Neuronal stem cell (in vitro differentiated cells): ENCODE measurements around the gene TRPC4AP.

Experiments used
- DNase-seq: peaks from one replicate; pipeline ENCODE4 v3.0.0-alpha.2; 2013; ENCODE audit warnings: low spot score
- H2AFZ ChIP-seq: one replicate; pipeline ENCODE4 v1.6.1; 2013; ENCODE audit warnings: mild to moderate bottlenecking, low read length, inconsistent platforms
- H2AK5ac ChIP-seq: 2 replicates; pipeline ENCODE4 v1.6.1; 2013; ENCODE audit warnings: low read depth, mild to moderate bottlenecking, inconsistent platforms, low read length, moderate library complexity, mixed read lengths
- H2BK120ac ChIP-seq: 2 replicates; pipeline ENCODE4 v1.6.1; 2013; ENCODE audit warnings: low read depth, mild to moderate bottlenecking, inconsistent platforms, low read length, moderate library complexity, mixed read lengths
- H2BK12ac ChIP-seq: one replicate; pipeline ENCODE4 v1.6.1; 2013; ENCODE audit warnings: low read length, inconsistent platforms
- H2BK15ac ChIP-seq: 2 replicates; pipeline ENCODE4 v1.6.1; 2013; ENCODE audit warnings: mild to moderate bottlenecking, low read length, inconsistent platforms, mixed read lengths
- H2BK5ac ChIP-seq: one replicate; pipeline ENCODE4 v1.6.1; 2013; ENCODE audit warnings: inconsistent platforms, mild to moderate bottlenecking, low read length, moderate library complexity
- H3K14ac ChIP-seq: one replicate; pipeline ENCODE4 v1.6.1; 2013; ENCODE audit warnings: low read length, inconsistent platforms
- H3K18ac ChIP-seq: 2 replicates; pipeline ENCODE4 v1.6.1; 2013; ENCODE audit warnings: low read length, inconsistent platforms
- H3K23ac ChIP-seq: 2 replicates; pipeline ENCODE4 v1.6.1; 2013; ENCODE audit warnings: low read depth, mild to moderate bottlenecking, mixed read lengths, low read length, inconsistent platforms; ENCODE audit not compliant: poor library complexity
- H3K27ac ChIP-seq: replicated peaks from 3 replicates; pipeline ENCODE4 v1.5.1; 2013; ENCODE audit warnings: low read length, inconsistent platforms
- H3K27me3 ChIP-seq, 3 experiments: 2 replicates each; pipeline ENCODE4 v1.6.1; 2013; ENCODE audit warnings: low read length in 3 of 3, mild to moderate bottlenecking in 2 of 3, inconsistent platforms in 1 of 3, low read depth in 1 of 3, mixed read lengths in 1 of 3, moderate library complexity in 1 of 3; ENCODE audit not compliant: control insufficient read depth in 3 of 3, insufficient read depth in 3 of 3
- H3K36me3 ChIP-seq, 2 donors: replicated peaks in 1 of 2; 2 replicates each; pipeline ENCODE4 v1.6.1; 2013; ENCODE audit warnings: low read length in 2 of 2; ENCODE audit not compliant: control insufficient read depth in 2 of 2, insufficient read depth in 2 of 2
- H3K4ac ChIP-seq: 2 replicates; pipeline ENCODE4 v1.6.1; 2013; ENCODE audit warnings: inconsistent platforms, mild to moderate bottlenecking, low read length, moderate library complexity
- H3K4me1 ChIP-seq, 2 donors: 1 replicate in 1 of 2; 2 replicates in 1 of 2; pipeline ENCODE4 v1.6.1; 2013; ENCODE audit warnings: low read length in 2 of 2, low read depth in 1 of 2; ENCODE audit not compliant: control insufficient read depth in 2 of 2, insufficient read depth in 1 of 2
- H3K4me2 ChIP-seq: one replicate; pipeline ENCODE4 v1.6.1; 2013; ENCODE audit warnings: mild to moderate bottlenecking, low read length, inconsistent platforms; ENCODE audit not compliant: insufficient read depth, poor library complexity, severe bottlenecking
- H3K4me3 ChIP-seq, 2 donors: 2 replicates each; pipeline ENCODE4 v1.5.1; 2013; ENCODE audit warnings: low read length in 2 of 2, mild to moderate bottlenecking in 2 of 2, inconsistent platforms in 1 of 2, moderate library complexity in 1 of 2
- H3K79me1 ChIP-seq: one replicate; pipeline ENCODE4 v1.6.1; 2013; ENCODE audit warnings: low read depth, mild to moderate bottlenecking, inconsistent platforms, low read length, moderate library complexity
- H3K9ac ChIP-seq: one replicate; pipeline ENCODE4 v1.6.1; 2013; ENCODE audit warnings: mild to moderate bottlenecking, low read depth, low read length, inconsistent platforms; ENCODE audit not compliant: poor library complexity
- H3K9me3 ChIP-seq, 2 donors: replicated peaks in 1 of 2; 2 replicates each; pipeline versions ENCODE3 to v1.6.1; 2013; ENCODE audit warnings: low read length in 2 of 2, mild to moderate bottlenecking in 2 of 2, inconsistent platforms in 1 of 2, low read depth in 1 of 2, mixed read lengths in 1 of 2, moderate library complexity in 1 of 2; ENCODE audit not compliant: control insufficient read depth in 2 of 2, insufficient read depth in 1 of 2
- H4K8ac ChIP-seq: one replicate; pipeline ENCODE4 v1.6.1; 2013; ENCODE audit warnings: low read depth, mild to moderate bottlenecking, inconsistent platforms, low read length, moderate library complexity
- H4K91ac ChIP-seq: one replicate; pipeline ENCODE4 v1.6.1; 2013; ENCODE audit warnings: low read length, low read depth, mild to moderate bottlenecking, inconsistent platforms; ENCODE audit not compliant: poor library complexity
- WGBS, 2 donors: extraction: QIAGEN DNeasy Blood & Tissue Kit; methylation state at CpG; one replicate each; pipeline ENCODE4 v1.1.7; 2013; ENCODE audit warnings: missing lambda C conversion rate in 2 of 2, mixed read lengths in 1 of 2; ENCODE audit not compliant: insufficient read length in 2 of 2, insufficient replicate concordance in 1 of 2; ENCODE audit errors: extremely low coverage in 2 of 2; 5-methylcytosine and 5-hydroxymethylcytosine counted together

Gene TRPC4AP

DNA sequence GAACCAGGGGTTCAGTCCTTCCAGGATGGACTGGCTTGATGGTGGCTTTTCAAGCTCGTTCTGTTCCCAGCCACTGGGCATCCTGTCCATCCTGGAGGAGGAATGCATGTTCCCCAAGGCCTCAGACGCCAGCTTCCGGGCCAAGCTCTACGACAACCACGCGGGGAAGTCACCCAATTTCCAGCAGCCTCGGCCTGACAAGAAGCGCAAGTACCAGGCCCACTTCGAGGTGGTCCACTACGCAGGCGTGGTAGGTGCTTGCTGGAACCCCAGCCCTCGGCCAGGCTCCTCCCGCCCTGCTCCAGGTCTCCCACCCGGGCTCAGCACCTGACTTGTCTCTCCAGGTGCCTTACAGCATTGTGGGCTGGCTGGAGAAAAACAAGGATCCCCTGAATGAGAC is 102.9 kb downstream of the TRPC4AP start:
- Histone ChIP-seq H4K91ac (peak overlapping the region; percentile 94), H3K9ac (no peak overlapping the region), H2BK15ac (no peak overlapping the region), H2BK12ac (no peak overlapping the region), H3K4me1 (peaks cover 0 to 5% of the 10 kb centered on the region in 2 donors), H3K4ac (no peak overlapping the region), H3K14ac (no peak overlapping the region), H2AK5ac (no peak overlapping the region), H3K27ac (no peak overlapping the region), H4K8ac (no peak overlapping the region), H3K79me1 (peaks cover 2% of the 10 kb centered on the region), H3K18ac (peak overlapping the region; percentile 13), H2AFZ (no peak overlapping the region), H2BK120ac (no peak overlapping the region), H3K4me2 (no peak overlapping the region), H3K23ac (peak overlapping the region; percentile 67), H3K4me3 (no peak overlapping the region), H3K27me3 (no peaks in the 10 kb centered on the region), H3K36me3 (peaks cover 14 to 18% of the 10 kb centered on the region in 2 donors), H2BK5ac (no peak overlapping the region), H3K9me3 (peaks cover 0 to 5% of the 10 kb centered on the region in 2 donors)
- no peak for DNase-seq
- no CpG with 5 or more reads among the region's 14 CpGs for WGBS, 2 donors

GRCh38 chr20:34989118-34989517 is 103.5 kb downstream of the TRPC4AP start:
- H3K4ac ChIP-seq: no peak overlapping the region
- no peak overlapping the region for H2BK12ac ChIP-seq
- H3K9ac ChIP-seq: no peak overlapping the region
- no peak overlapping the region for H2BK120ac ChIP-seq
- peaks cover 12% of the 10 kb centered on the region in 2 donors for H3K36me3 ChIP-seq
- no peak overlapping the region for H4K8ac ChIP-seq
- no peak for DNase-seq
- H3K27ac ChIP-seq: no peak overlapping the region
- H3K4me2 ChIP-seq: no peak overlapping the region
- peaks cover 0 to 8% of the 10 kb centered on the region in 2 donors for H3K4me1 ChIP-seq
- peaks cover 2% of the 10 kb centered on the region for H3K79me1 ChIP-seq
- no peak overlapping the region for H4K91ac ChIP-seq
- H2AK5ac ChIP-seq: no peak overlapping the region
- WGBS, 2 donors: no CpG with 5 or more reads among the region's 4 CpGs
- peaks cover 0 to 5% of the 10 kb centered on the region in 2 donors for H3K9me3 ChIP-seq
- no peak overlapping the region for H3K18ac ChIP-seq
- H2BK15ac ChIP-seq: no peak overlapping the region
- no peak overlapping the region for H3K23ac ChIP-seq
- no peak overlapping the region for H2AFZ ChIP-seq
- H3K4me3 ChIP-seq: no peak overlapping the region
- no peak overlapping the region for H3K14ac ChIP-seq
- no peak overlapping the region for H2BK5ac ChIP-seq
- H3K27me3 ChIP-seq: peaks cover 0 to 1% (median under 1%) of the 10 kb centered on the region in 3 experiments

GRCh38 chr20:34988191-34988540 is 104.4 kb downstream of the TRPC4AP start:
- Histone ChIP-seq H3K36me3 (peaks cover 4% of the 10 kb centered on the region in 2 donors), H3K18ac (no peak overlapping the region), H3K23ac (no peak overlapping the region), H3K27me3 (peaks cover 0 to 8% (median 7%) of the 10 kb centered on the region in 3 experiments), H2AK5ac (no peak overlapping the region), H4K91ac (no peak overlapping the region), H3K4ac (no peak overlapping the region), H3K4me1 (peaks cover 0 to 13% of the 10 kb centered on the region in 2 donors), H2AFZ (no peak overlapping the region), H4K8ac (no peak overlapping the region), H3K9ac (no peak overlapping the region), H2BK12ac (no peak overlapping the region), H2BK15ac (no peak overlapping the region), H3K79me1 (no peaks in the 10 kb centered on the region), H3K9me3 (peaks cover 0 to 5% of the 10 kb centered on the region in 2 donors), H2BK5ac (no peak overlapping the region), H3K27ac (no peak overlapping the region), H2BK120ac (no peak overlapping the region), H3K4me3 (no peak overlapping the region), H3K4me2 (no peak overlapping the region), H3K14ac (peak overlapping the region; percentile 11)
- WGBS, 2 donors: no CpG with 5 or more reads among the region's 12 CpGs
- DNase-seq: no peak

DNA sequence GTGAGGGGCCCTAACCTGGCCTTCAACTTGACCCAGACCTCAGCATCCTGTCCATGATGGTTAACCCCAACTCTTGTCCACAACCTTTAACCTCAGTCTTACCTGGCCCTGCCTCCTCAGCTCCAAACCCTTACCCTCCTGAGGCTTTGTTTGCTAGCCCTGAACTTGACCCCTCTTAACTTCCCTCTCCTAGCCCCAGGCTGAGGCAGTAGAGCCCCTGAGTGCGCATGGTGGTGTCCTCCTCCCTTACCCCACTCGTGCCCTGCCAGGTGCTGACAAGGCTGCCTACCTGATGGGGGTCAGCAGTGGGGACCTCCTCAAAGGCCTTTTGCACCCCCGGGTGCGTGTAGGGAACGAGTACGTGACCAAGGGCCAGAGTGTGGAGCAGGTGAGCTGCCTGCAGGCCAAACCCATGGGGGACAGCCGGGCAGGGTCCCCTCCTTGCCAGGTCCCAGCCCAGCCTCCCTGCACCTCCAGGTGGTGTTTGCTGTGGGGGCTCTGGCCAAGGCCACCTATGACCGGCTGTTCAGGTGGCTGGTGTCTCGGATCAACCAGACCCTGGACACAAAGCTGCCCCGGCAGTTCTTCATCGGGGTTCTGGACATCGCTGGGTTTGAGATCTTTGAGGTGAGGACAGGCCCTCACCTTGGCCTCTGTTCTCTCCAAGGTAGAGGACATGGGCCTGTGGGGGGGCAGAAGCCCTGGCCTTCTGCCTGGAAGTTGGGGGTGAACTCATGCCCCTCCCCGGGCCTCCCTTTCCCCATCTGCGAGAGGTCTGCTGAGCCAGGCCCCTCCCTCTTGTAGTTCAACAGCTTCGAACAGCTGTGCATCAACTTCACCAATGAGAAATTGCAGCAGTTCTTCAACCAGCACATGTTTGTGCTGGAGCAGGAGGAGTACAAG is 105.1 kb downstream of the TRPC4AP start:
- no peak overlapping the region for H3K4me2 ChIP-seq
- H3K23ac ChIP-seq: peak overlapping the region; percentile 87
- no peak overlapping the region for H4K91ac ChIP-seq
- WGBS, 2 donors: no CpG with 5 or more reads among the region's 15 CpGs
- H3K4me3 ChIP-seq: no peak overlapping the region
- no peak overlapping the region for H3K4ac ChIP-seq
- H2BK15ac ChIP-seq: no peak overlapping the region
- no peak overlapping the region for H3K18ac ChIP-seq
- peaks cover 0 to 8% (median 7%) of the 10 kb centered on the region in 3 experiments for H3K27me3 ChIP-seq
- H2BK120ac ChIP-seq: no peak overlapping the region
- H3K36me3 ChIP-seq: no peaks in the 10 kb centered on the region
- H3K79me1 ChIP-seq: no peaks in the 10 kb centered on the region
- no peak overlapping the region for H3K9ac ChIP-seq
- peak overlapping the region; percentile 48 for H4K8ac ChIP-seq
- H2AK5ac ChIP-seq: peak overlapping the region; percentile 89
- H3K14ac ChIP-seq: peak overlapping the region; percentile 11
- H3K4me1 ChIP-seq: peaks cover 0 to 13% of the 10 kb centered on the region in 2 donors
- no peak overlapping the region for H2BK5ac ChIP-seq
- DNase-seq: no peak
- no peak overlapping the region for H3K27ac ChIP-seq
- peaks cover 0 to 3% of the 10 kb centered on the region in 2 donors for H3K9me3 ChIP-seq
- H2AFZ ChIP-seq: no peak overlapping the region
- peak overlapping the region; percentile 66 for H2BK12ac ChIP-seq
